GM20000 (cell line): ENCODE measurements around the gene SSBP2.
A peak's percentile ranks its signal among the peaks of the same experiment; 100 is the strongest.
"Not testable (repeated sequence)": the region's sequence is repeated elsewhere in the genome, so short reads cannot be mapped to it uniquely, and the experiment has no call there.

Source experiments
- DNase-seq: peaks from one replicate; pipeline ENCODE4 v3.0.0; 2012; ENCODE audit warnings: low spot score
- TF ChIP-seq, protein P1 (sequence below): IDR thresholded peaks from 2 replicates; pipeline ENCODE4 v1.5.1; 2012; ENCODE audit warnings: mild to moderate bottlenecking, control low read depth; ENCODE audit errors: extremely low read depth, missing control alignments

The SSBP2 gene

DNA sequence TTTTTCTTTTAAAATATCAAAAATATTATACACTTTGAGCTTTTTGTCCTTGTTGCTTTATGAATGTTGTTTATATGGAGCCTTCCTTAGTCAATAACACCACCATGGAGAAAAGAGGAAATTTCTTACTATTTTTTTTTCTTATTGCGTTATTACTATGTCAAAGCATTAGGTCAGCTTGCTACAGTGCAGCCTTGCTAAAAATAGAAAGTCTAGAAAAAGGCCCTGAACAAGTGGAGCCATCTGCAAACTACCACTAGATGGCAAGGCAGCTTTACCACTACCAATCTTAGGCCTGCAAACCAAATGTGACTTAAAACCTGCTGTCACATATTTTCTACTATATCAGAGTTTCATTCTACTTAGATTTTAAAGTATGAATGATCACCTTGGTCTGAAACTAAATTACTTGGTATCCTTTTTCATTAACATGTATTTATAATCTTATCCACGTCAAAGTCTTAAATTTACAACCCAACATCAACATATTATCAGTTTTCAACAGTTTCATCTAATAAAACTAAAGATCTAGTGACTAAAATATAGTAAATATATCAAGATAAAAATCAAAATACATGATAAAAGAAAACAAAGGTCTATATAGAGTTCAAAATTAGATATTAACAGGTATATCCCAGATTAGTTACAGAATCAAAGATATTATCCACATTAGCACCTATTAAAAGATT is 243.9 kb downstream of the SSBP2 start:
- DNase-seq = peak; percentile 65
- TF ChIP-seq, protein P1, sequence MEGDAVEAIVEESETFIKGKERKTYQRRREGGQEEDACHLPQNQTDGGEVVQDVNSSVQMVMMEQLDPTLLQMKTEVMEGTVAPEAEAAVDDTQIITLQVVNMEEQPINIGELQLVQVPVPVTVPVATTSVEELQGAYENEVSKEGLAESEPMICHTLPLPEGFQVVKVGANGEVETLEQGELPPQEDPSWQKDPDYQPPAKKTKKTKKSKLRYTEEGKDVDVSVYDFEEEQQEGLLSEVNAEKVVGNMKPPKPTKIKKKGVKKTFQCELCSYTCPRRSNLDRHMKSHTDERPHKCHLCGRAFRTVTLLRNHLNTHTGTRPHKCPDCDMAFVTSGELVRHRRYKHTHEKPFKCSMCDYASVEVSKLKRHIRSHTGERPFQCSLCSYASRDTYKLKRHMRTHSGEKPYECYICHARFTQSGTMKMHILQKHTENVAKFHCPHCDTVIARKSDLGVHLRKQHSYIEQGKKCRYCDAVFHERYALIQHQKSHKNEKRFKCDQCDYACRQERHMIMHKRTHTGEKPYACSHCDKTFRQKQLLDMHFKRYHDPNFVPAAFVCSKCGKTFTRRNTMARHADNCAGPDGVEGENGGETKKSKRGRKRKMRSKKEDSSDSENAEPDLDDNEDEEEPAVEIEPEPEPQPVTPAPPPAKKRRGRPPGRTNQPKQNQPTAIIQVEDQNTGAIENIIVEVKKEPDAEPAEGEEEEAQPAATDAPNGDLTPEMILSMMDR = peak; percentile 61

GRCh38 chr5:81506378-81506777 is 244.5 kb downstream of the SSBP2 start:
- no peak for DNase-seq
- TF ChIP-seq, protein P1 = no peak

DNA sequence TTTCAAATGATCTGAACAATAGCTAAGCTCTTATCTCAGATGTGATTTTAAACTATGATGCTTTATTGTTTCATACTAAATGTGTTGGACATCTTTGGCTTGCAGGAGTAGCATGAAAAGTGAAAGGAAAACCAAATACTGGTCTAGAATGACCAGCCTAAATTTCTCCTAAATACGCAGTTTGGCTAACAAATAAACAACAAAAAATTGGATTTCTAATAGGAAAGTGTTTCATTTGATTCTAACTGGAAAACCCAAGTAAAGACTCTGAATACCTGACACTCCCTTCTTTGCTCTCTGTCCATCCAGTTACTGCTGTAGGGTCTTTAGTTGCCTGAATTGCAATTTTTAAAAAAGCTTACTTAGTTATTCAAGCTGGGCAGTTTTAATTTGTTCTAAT is 245.2 kb downstream of the SSBP2 start:
- DNase-seq = no peak
- TF ChIP-seq, protein P1 = no peak

DNA sequence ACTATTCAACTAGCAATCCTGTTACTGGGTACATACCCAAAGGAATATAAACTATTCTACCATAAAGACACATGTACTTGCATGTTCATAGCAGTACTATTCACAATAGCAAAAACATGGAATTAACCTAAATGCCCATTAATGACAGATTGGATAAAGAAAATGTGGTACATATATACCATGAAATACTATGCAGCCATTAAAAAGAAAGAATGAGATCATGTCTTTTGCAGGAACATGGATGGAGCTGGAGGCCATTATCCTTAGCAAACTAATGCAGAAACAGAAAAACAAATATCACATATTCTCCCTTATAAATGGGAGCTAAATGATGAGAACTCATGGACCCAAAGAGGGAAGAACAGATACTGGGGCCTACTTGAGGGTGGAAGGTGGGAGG is 247.3 kb downstream of the SSBP2 start:
- not testable (repeated sequence) for DNase-seq

- DNase-seq = no peak
- TF ChIP-seq, protein P1 = no peak
Measured at GRCh38 chr5:81495286-81495685, 255.6 kb downstream of the SSBP2 start.

DNA sequence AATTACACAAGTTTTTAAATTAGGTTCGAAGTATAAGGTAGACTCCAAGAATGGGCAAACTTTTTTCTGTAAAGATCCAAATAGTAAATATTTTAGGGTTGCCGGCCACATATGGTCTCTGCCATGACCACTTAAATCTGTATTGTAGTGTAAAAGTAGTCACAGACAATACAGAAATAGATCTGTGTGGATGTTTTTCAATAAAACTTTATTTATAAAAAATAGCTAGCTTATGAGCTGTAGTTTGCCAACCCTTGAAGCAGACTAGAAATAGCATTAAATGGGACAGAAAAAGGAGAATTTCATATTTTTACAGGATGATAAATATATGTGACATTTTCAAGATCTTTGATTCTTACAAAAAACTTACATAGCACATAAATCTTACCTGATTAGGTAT is 262.0 kb downstream of the SSBP2 start:
- TF ChIP-seq, protein P1 = no peak
- no peak for DNase-seq

GRCh38 chr5:81486711-81487110 is 264.2 kb downstream of the SSBP2 start:
- no peak for DNase-seq
- TF ChIP-seq, protein P1 = no peak

DNA sequence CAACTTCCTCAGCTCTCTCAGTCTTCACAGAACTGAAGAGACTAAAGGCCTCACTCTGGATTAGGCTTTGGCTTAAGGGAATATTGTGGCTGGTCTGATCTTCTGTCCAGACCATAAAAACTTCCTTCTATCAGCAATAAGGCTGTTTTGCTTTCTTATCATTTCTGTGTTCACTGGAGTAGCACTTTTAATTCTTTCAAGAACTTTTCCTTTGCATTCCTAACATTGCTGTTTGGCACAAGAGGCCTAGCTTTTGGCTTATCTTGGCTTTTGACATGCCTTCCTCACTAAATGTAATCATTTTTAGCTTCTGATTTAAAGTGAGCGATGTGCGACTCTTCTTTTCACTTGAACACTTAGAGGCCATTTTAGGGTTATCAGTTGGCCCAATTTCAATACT is 268.3 kb downstream of the SSBP2 start:
- DNase-seq = no peak

DNA sequence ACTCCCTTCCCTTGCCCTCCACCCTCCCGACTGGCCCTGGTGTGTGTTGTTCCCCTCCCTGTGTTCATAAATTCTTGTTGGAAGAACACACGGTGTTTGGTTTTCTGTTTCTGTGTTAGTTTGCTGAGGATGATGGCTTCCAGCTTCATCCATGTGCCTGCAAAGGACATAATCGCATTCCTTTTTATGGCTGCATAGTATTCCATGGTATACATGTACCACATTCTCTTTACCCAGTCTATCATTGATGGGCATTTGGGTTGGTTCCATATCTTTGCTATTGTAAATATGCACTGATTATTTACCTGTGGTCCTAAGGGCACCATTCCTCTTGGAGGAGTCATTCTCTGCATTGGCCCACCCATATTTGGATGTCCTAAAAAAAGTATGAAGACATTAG is 277.5 kb downstream of the SSBP2 start:
- DNase-seq = not testable (repeated sequence)

More for the DNA sequence above, 268.3 kb downstream of the SSBP2 start:
- TF ChIP-seq, protein P1 = no peak
